Colonic mucosa (tissue), 4 donors: ENCODE data around the gene CLGN. TPM values are rescaled to one million over a fixed set of nuclear protein-coding genes. Genes with fewer than 3 reads are reported as not detected.

Experiments
- DNase-seq: peaks from one replicate; pipeline ENCODE4 v3.0.0-alpha.2; 2020
- H3K27ac ChIP-seq: fragments of 200-600 bp; one replicate; pipeline ENCODE4 v1.8.0; 2021
- H3K27me3 ChIP-seq: fragments of 200-600 bp; one replicate; pipeline ENCODE4 v1.8.0; 2021
- H3K36me3 ChIP-seq: fragments of 200-600 bp; one replicate; pipeline ENCODE4 v1.8.0; 2021
- H3K4me1 ChIP-seq: fragments of 200-600 bp; one replicate; pipeline ENCODE4 v1.8.0; 2021; ENCODE audit warnings: mild to moderate bottlenecking
- H3K4me3 ChIP-seq: fragments of 200-600 bp; one replicate; pipeline ENCODE4 v1.8.0; 2021
- H3K9ac ChIP-seq, 2 donors: one replicate each; pipeline ENCODE4 v1.7.0; 2013; ENCODE audit warnings: control low read depth in 2 of 2, low read depth in 2 of 2, low read length in 2 of 2
- H3K9me3 ChIP-seq: fragments of 200-600 bp; one replicate; pipeline ENCODE4 v1.8.0; 2021
- intact Hi-C: fragments of 100-400 bp; cut with DNase I; formaldehyde crosslinking; loops from one replicate; pipeline ENCODE4 v1.14.1; 2022
- total RNA-seq, 2 donors: library from RNA; stranded (reverse); fragmentation: NEBNext Ultra II Directional in 1 of 2; extraction: Animal tissue kit (Norgen Biotek cat#: 25700) in 1 of 2; gene quantifications; one replicate each; pipeline ENCODE4 v1.2.1, GENCODE V29; 2021
- TF ChIP-seq, protein P1 (sequence below): fragments of 200-600 bp; IDR thresholded peaks from one replicate; pipeline ENCODE4 v1.8.0; 2022; ENCODE audit warnings: antibody characterized with exemption, mild to moderate bottlenecking
- donor health status: healthy.
- donor health status: DM: no; HTN: no; CAD: no.
- donor health status: DM: no; HTN: no; CAD: no.

The CLGN gene, protein sequence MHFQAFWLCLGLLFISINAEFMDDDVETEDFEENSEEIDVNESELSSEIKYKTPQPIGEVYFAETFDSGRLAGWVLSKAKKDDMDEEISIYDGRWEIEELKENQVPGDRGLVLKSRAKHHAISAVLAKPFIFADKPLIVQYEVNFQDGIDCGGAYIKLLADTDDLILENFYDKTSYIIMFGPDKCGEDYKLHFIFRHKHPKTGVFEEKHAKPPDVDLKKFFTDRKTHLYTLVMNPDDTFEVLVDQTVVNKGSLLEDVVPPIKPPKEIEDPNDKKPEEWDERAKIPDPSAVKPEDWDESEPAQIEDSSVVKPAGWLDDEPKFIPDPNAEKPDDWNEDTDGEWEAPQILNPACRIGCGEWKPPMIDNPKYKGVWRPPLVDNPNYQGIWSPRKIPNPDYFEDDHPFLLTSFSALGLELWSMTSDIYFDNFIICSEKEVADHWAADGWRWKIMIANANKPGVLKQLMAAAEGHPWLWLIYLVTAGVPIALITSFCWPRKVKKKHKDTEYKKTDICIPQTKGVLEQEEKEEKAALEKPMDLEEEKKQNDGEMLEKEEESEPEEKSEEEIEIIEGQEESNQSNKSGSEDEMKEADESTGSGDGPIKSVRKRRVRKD
- total RNA-seq = under 1 TPM; 0.25 to 0.40 TPM

DNA sequence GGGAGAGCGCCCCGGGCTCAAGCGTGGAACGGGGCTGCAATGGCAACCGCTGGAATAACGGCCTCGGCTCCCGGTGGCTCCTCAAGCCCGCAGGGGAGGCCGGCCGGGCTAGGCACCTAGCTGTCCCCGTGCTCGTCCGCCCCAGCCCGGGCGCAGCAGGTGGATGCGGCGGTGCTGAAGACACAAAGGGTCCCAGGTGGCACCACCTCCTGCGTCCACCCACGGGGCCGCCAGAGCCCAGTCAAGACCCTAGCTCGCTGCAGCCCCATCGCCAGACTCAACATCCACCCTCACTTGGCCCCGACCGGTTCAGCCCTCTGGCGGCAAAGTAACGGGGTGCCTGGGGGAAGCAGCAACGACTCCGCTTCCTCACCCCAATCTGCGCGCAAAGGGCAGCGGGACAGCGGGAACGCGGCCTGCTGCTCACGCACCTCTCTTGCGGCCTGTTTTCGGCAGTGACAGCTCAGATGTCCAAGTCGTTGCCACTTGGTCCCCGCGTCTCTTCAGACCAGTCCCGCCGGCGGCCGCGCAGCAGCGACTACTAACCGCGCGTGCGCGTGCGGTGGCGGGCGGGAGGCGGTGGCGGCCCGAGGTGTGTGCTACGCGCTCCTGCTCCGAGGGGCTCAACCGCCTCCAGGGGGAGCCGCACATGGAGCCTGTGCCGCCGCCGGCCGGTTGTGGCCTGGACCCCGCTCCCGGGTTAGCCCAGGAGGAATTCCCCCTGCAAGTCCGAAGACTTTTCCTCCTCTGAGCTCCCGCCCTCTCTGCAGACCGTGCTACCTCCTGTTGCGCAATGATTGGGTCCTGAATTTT, at the start of gene CLGN:
Gene CLGN (minus strand): TSS at position 543 of the 813 bp plus-strand sequence. CDS start 14,570 bp downstream, outside the sequence.
- TF ChIP-seq, protein P1, sequence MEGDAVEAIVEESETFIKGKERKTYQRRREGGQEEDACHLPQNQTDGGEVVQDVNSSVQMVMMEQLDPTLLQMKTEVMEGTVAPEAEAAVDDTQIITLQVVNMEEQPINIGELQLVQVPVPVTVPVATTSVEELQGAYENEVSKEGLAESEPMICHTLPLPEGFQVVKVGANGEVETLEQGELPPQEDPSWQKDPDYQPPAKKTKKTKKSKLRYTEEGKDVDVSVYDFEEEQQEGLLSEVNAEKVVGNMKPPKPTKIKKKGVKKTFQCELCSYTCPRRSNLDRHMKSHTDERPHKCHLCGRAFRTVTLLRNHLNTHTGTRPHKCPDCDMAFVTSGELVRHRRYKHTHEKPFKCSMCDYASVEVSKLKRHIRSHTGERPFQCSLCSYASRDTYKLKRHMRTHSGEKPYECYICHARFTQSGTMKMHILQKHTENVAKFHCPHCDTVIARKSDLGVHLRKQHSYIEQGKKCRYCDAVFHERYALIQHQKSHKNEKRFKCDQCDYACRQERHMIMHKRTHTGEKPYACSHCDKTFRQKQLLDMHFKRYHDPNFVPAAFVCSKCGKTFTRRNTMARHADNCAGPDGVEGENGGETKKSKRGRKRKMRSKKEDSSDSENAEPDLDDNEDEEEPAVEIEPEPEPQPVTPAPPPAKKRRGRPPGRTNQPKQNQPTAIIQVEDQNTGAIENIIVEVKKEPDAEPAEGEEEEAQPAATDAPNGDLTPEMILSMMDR = no peak
- H3K27me3 ChIP-seq = no peaks in the 10 kb centered on the region
- H3K4me3 ChIP-seq = peak within 1 kb of the TSS; percentile 55
- peak; percentile 70 for DNase-seq
- H3K36me3 ChIP-seq = no peaks in the 10 kb centered on the region
- H3K9ac ChIP-seq = peak within 1 kb of the TSS; percentile 43 to 63
- intact Hi-C loops = no loop called here
- no peaks in the 10 kb centered on the region for H3K4me1 ChIP-seq
- H3K27ac ChIP-seq = no peak within 1 kb of the TSS
- no peaks in the 10 kb centered on the region for H3K9me3 ChIP-seq

DNA sequence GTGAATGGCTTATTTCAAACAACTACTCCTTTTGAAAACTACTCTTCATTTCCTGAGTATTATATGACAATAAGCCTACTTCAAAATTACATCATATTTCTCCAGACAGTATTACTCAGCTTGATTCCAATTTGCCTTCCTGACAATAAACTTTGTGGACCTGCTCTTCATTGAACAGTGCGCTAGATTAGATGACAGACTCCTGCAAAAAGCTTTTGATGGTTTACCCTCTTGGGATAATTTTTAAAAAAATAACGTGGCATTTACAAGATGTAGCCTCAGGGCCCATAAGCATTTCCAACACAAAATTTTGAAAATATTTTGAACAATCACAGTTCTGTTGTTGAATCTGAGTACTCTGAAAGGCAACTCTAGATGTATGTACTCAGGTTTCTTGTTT, 44.7 kb upstream of the CLGN start:
- DNase-seq = no peak
- TF ChIP-seq, protein P1 = no peak
- Histone ChIP-seq H3K4me3 (no peak overlapping the region), H3K9me3 (no peaks in the 10 kb centered on the region), H3K27ac (no peak overlapping the region), H3K27me3 (no peaks in the 10 kb centered on the region), H3K36me3 (no peaks in the 10 kb centered on the region), H3K4me1 (no peaks in the 10 kb centered on the region), H3K9ac (no peak overlapping the region)
- intact Hi-C loops = no loop called here

DNA sequence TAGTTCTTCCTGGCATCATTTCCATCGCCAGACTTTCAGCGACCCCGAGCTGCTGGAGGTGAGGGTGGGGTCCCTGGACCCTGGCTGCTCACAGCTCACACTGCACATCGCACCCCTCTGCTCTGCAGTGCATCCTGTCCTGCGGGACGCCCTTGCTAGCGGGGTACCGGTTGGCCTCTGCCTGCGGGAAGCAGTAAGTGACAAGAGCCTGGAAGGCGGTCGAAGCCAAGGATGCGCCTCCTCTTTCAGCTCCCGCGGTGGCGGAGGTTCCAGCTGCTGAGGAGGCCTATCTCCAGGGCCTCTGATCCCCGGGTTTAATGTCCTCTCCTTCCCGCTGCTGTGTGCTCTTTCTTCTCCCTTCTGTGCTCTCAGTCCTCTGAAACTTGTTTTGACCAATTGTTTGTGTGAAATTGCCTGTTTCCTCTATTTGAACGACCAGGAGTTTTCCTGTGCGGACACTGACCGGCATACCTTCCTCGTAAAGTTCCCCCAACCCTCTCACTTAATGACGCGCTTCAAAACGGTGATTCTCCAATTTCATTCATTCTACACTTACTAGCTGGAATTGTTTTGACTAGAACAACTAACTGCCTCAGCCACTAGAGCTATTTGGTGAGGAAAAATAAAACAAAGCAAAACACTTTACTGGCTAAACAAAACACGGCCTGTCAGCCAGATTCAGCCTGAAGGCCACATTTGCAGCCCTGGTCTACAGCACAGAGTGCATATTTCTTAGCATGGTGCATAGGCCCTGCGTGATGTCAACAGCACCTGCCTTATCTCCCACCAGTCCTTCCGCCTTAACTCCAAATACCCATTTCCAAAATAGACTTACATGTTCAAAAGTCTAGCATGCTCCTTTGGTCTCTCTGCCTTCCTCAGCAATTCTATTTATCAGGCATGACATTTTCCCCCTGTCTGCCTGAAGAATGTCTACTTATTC, 42.6 kb upstream of the CLGN start:
- H3K9ac ChIP-seq = no peak overlapping the region
- no peak overlapping the region for H3K27ac ChIP-seq
- TF ChIP-seq, protein P1 = no peak
- no peaks in the 10 kb centered on the region for H3K27me3 ChIP-seq
- H3K9me3 ChIP-seq = no peaks in the 10 kb centered on the region
- no peaks in the 10 kb centered on the region for H3K4me1 ChIP-seq
- DNase-seq = no peak
- H3K4me3 ChIP-seq = no peak overlapping the region
- H3K36me3 ChIP-seq = no peaks in the 10 kb centered on the region
- intact Hi-C loops = no loop called here

DNA sequence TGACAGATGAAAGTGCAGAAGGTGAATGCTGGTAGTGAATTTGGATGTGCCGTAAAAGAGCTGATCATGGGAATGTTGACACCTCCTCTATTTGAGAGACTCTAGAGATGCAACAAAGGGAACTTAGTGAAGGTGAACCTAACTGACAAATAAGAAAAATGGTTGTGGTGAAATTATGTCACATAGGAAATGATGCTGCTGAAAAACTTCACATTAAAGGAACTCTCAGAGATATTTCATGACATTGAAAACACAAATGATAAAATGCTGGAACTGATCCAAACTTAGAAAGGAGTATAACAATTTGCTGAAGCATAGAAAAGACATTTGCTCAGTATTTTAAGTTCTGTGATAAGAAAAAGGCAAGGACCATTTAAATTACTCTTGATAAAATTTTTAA, 38.7 kb upstream of the CLGN start:
- H3K4me1 ChIP-seq = no peaks in the 10 kb centered on the region
- no peak overlapping the region for H3K4me3 ChIP-seq
- intact Hi-C loops = no loop called here
- H3K9me3 ChIP-seq = no peaks in the 10 kb centered on the region
- TF ChIP-seq, protein P1 = no peak
- no peak for DNase-seq
- no peak overlapping the region for H3K27ac ChIP-seq
- no peaks in the 10 kb centered on the region for H3K27me3 ChIP-seq
- no peaks in the 10 kb centered on the region for H3K36me3 ChIP-seq
- no peak overlapping the region for H3K9ac ChIP-seq
